Measurements from ENCODE around the gene COBLL1. TPM values are rescaled to one million over a fixed set of nuclear protein-coding genes. Genes with fewer than 3 reads are reported as not detected.

COBLL1 gene
- 4.0 and 4.4 TPM in 2 replicates for total RNA-seq
- long read RNA-seq, full-length matches to known transcripts: 1 of 1 reads
- long read RNA-seq, partial matches to known transcripts: 0 of 1 reads
- long read RNA-seq, other reads (novel, unspliced or antisense): 0 of 1 reads

- H3K27me3 Mint-ChIP-seq (ENCODE audit: low read depth): peaks cover 44% of the 10 kb centered on the region
- TF ChIP-seq CTCF (conservative IDR thresholded peaks at IDR 0.05): peak; percentile 86
- DNase-seq (ENCODE audit: low read depth, low spot score): peak; percentile 65
- H3K36me3 Mint-ChIP-seq (ENCODE audit: low read depth): no peaks in the 10 kb centered on the region
- no peaks in the 10 kb centered on the region for H3K9me3 Mint-ChIP-seq
- peak within 1 kb of the TSS; percentile 90 for H3K4me3 Mint-ChIP-seq
- H3K4me1 Mint-ChIP-seq: peaks cover 8% of the 10 kb centered on the region
- H3K27ac Mint-ChIP-seq (ENCODE audit: unreplicated experiment): peak within 1 kb of the TSS; percentile 27
Observed at GRCh38 chr2:164841719-164842623, at the start of gene COBLL1. COBLL1 (minus strand) TSS chr2:164841823; CDS start chr2:164841196, 627 bp downstream.

GRCh38 chr2:164890544-164890943 is 48.9 kb upstream of the COBLL1 start:
- H3K27ac Mint-ChIP-seq (ENCODE audit: unreplicated experiment): no peak overlapping the region

GRCh38 chr2:164888592-164888991 is 47.0 kb upstream of the COBLL1 start:
- Mint-ChIP-seq H3K27ac (ENCODE audit: unreplicated experiment) (no peak overlapping the region), H3K36me3 (ENCODE audit: low read depth) (no peaks in the 10 kb centered on the region)

More at GRCh38 chr2:164890544-164890943, 48.9 kb upstream of the COBLL1 start:
- no peak for DNase-seq (ENCODE audit: low read depth, low spot score)
- Mint-ChIP-seq H3K4me3 (no peak overlapping the region), H3K36me3 (ENCODE audit: low read depth) (no peaks in the 10 kb centered on the region), H3K9me3 (no peaks in the 10 kb centered on the region), H3K27me3 (ENCODE audit: low read depth) (no peaks in the 10 kb centered on the region), H3K4me1 (peaks cover 11% of the 10 kb centered on the region)
- no peak for TF ChIP-seq CTCF (conservative IDR thresholded peaks at IDR 0.05)

GRCh38 chr2:164887434-164888144 is 46.0 kb upstream of the COBLL1 start:
- Mint-ChIP-seq H3K4me3 (no peak overlapping the region), H3K4me1 (peaks cover 11% of the 10 kb centered on the region), H3K27ac (ENCODE audit: unreplicated experiment) (no peak overlapping the region), H3K9me3 (no peaks in the 10 kb centered on the region), H3K27me3 (ENCODE audit: low read depth) (no peaks in the 10 kb centered on the region), H3K36me3 (ENCODE audit: low read depth) (no peaks in the 10 kb centered on the region)
- no peak for TF ChIP-seq CTCF (conservative IDR thresholded peaks at IDR 0.05)
- DNase-seq (ENCODE audit: low read depth, low spot score): no peak

More at GRCh38 chr2:164888592-164888991, 47.0 kb upstream of the COBLL1 start:
- no peak overlapping the region for H3K4me3 Mint-ChIP-seq
- H3K9me3 Mint-ChIP-seq: no peaks in the 10 kb centered on the region
- no peak for DNase-seq (ENCODE audit: low read depth, low spot score)
- no peak for TF ChIP-seq CTCF (conservative IDR thresholded peaks at IDR 0.05)
- peaks cover 11% of the 10 kb centered on the region for H3K4me1 Mint-ChIP-seq
- H3K27me3 Mint-ChIP-seq (ENCODE audit: low read depth): no peaks in the 10 kb centered on the region

- H3K27ac Mint-ChIP-seq (ENCODE audit: unreplicated experiment): no peak overlapping the region
- no peak for DNase-seq (ENCODE audit: low read depth, low spot score)
- no peaks in the 10 kb centered on the region for H3K9me3 Mint-ChIP-seq
- H3K4me1 Mint-ChIP-seq: peaks cover 26% of the 10 kb centered on the region
- TF ChIP-seq CTCF (conservative IDR thresholded peaks at IDR 0.05): no peak
- H3K4me3 Mint-ChIP-seq: no peak overlapping the region
- H3K27me3 Mint-ChIP-seq (ENCODE audit: low read depth): no peaks in the 10 kb centered on the region
- H3K36me3 Mint-ChIP-seq (ENCODE audit: low read depth): no peaks in the 10 kb centered on the region
Observed at GRCh38 chr2:164882276-164882675, 40.7 kb upstream of the COBLL1 start.
